Bronchial epithelial cell (primary cell): Measurements from ENCODE around the gene SF3A2. TPM values are rescaled to one million over a fixed set of nuclear protein-coding genes. Genes with fewer than 3 reads are reported as not detected.

Source experiments
- DNase-seq: peaks from one replicate; pipeline ENCODE4 v3.0.0-alpha.2; 2010; ENCODE audit warnings: low read depth
- FAIRE-seq: peaks from 2 replicates; lab custom pipeline; 2011; peaks lifted over from hg19 to GRCh38; lab: Jason Lieb, UNC
- H3K27me3 ChIP-seq: 2 replicates; pipeline ENCODE4 v1.5.1; 2011; ENCODE audit warnings: low read length; ENCODE audit not compliant: control insufficient read depth, insufficient read depth
- H3K36me3 ChIP-seq: 2 replicates; pipeline ENCODE4 v1.5.1; 2011; ENCODE audit warnings: low read length; ENCODE audit not compliant: control insufficient read depth, insufficient read depth
- H3K4me3 ChIP-seq: 2 replicates; pipeline ENCODE4 v1.5.1; 2011; ENCODE audit warnings: mild to moderate bottlenecking, low read depth, low read length, control low read depth
- total RNA-seq: library from RNA; depleted of rRNA; stranded (reverse); fragments of >200 nt; gene quantifications from 2 replicates; pipeline ENCODE4 v1.2.1, GENCODE V29; 2014
- TF ChIP-seq, protein P1 (sequence below): IDR thresholded peaks from 2 replicates; pipeline ENCODE4 v1.5.1; 2011; ENCODE audit warnings: mild to moderate bottlenecking, moderate library complexity, low read length, control low read depth, inconsistent platforms; ENCODE audit not compliant: insufficient read depth, severe bottlenecking

Gene SF3A2
- total RNA-seq, 1 donor from 2014 or later, result 24.2 TPM

DNA sequence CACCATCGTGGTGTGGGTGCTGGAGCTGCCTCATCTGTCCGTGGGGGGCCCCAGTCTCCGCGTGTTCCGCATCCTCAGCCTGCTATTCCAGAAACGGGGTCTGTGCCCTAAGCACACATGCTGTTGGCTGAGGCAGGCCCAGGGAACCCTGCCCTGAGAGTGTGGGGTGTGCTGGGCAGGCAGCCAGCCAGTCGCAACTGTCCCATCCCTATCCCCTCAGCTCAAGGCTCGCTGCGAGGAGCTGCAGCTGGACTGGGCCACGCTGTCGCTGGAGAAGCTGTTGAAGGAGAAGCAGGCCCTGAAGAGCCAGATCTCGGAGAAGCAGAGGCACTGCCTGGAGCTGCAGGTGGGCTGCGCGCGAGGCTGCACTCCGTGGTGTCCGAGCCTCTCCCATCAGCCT lies 22.4 kb upstream of the SF3A2 start:
- no peak for FAIRE-seq
- DNase-seq, result no peak
- TF ChIP-seq, protein P1, sequence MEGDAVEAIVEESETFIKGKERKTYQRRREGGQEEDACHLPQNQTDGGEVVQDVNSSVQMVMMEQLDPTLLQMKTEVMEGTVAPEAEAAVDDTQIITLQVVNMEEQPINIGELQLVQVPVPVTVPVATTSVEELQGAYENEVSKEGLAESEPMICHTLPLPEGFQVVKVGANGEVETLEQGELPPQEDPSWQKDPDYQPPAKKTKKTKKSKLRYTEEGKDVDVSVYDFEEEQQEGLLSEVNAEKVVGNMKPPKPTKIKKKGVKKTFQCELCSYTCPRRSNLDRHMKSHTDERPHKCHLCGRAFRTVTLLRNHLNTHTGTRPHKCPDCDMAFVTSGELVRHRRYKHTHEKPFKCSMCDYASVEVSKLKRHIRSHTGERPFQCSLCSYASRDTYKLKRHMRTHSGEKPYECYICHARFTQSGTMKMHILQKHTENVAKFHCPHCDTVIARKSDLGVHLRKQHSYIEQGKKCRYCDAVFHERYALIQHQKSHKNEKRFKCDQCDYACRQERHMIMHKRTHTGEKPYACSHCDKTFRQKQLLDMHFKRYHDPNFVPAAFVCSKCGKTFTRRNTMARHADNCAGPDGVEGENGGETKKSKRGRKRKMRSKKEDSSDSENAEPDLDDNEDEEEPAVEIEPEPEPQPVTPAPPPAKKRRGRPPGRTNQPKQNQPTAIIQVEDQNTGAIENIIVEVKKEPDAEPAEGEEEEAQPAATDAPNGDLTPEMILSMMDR, result no peak
- Histone ChIP-seq H3K27me3 (no peaks in the 10 kb centered on the region), H3K36me3 (peaks cover 42% of the 10 kb centered on the region), H3K4me3 (no peak overlapping the region)

DNA sequence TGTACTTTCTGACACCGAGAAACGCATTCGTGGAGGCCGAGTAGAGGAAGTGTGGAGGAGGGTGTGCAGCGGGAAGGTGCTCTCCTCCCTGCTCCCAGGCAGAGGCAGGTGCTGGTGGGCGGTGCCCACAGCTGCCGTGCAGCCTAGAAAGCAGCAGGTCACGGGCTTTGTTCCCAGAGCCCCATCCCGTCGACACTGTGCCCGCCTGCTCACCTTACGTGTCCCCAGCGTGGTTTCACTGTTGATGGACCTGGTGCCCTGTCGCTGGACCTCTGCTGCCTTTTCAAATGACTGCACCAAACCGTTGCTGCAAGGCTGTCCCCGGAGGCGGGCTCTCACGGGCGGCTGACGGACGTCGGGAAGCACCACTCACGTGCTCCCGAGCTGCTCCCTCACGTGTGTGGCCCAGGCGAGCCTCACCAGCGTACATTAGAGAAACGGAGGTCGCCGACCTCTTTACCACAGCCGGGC lies 21.3 kb upstream of the SF3A2 start:
- H3K4me3 ChIP-seq, result no peak overlapping the region
- DNase-seq, result no peak
- H3K27me3 ChIP-seq, result no peaks in the 10 kb centered on the region
- FAIRE-seq, result no peak
- H3K36me3 ChIP-seq, result peaks cover 46% of the 10 kb centered on the region
- TF ChIP-seq, protein P1, result no peak

GRCh38 chr19:2216361-2217225 lies 20.0 kb upstream of the SF3A2 start:
- H3K27me3 ChIP-seq, result no peaks in the 10 kb centered on the region
- DNase-seq (no peak), FAIRE-seq (no peak)
- H3K4me3 ChIP-seq, result no peak overlapping the region
- TF ChIP-seq, protein P1, result no peak
- H3K36me3 ChIP-seq, result peaks cover 49% of the 10 kb centered on the region

GRCh38 chr19:2217591-2217990 lies 19.0 kb upstream of the SF3A2 start:
- DNase-seq (no peak), FAIRE-seq (no peak)
- H3K27me3 ChIP-seq, result no peaks in the 10 kb centered on the region
- peaks cover 51% of the 10 kb centered on the region for H3K36me3 ChIP-seq
- no peak overlapping the region for H3K4me3 ChIP-seq
- TF ChIP-seq, protein P1, result no peak

GRCh38 chr19:2219726-2220125 lies 16.9 kb upstream of the SF3A2 start:
- no peak for DNase-seq
- peaks cover 43% of the 10 kb centered on the region for H3K36me3 ChIP-seq
- H3K27me3 ChIP-seq, result no peaks in the 10 kb centered on the region
- H3K4me3 ChIP-seq, result no peak overlapping the region
- TF ChIP-seq, protein P1, result no peak
- no peak for FAIRE-seq
